Skin of body (tissue), 3 donors: ENCODE measurements around the gene ZNF486. TPM values are rescaled to one million over a fixed set of nuclear protein-coding genes. Genes with fewer than 3 reads are reported as not detected.
A peak's percentile ranks its signal among the peaks of the same experiment; 100 is the strongest.
"Not testable (repeated sequence)": the region's sequence is repeated elsewhere in the genome, so short reads cannot be mapped to it uniquely, and the experiment has no call there.

Experiments
- DNase-seq: peaks from one replicate; lab custom pipeline; 2025; lab: John Stamatoyannopoulos, UW
- small RNA-seq: library from RNA; depleted of rRNA; stranded (forward); fragments of <200 nt; gene quantifications from one replicate; pipeline ENCODE3, GENCODE V24; 2014; ENCODE audit warnings: low replicate concordance
- total RNA-seq: library from RNA; depleted of rRNA; stranded (reverse); fragments of >200 nt; gene quantifications from one replicate; pipeline ENCODE4 v1.2.3, GENCODE V29; 2014

ZNF486 gene
- total RNA-seq, 1 donor from 2014 or later: 12.8 TPM

DNA sequence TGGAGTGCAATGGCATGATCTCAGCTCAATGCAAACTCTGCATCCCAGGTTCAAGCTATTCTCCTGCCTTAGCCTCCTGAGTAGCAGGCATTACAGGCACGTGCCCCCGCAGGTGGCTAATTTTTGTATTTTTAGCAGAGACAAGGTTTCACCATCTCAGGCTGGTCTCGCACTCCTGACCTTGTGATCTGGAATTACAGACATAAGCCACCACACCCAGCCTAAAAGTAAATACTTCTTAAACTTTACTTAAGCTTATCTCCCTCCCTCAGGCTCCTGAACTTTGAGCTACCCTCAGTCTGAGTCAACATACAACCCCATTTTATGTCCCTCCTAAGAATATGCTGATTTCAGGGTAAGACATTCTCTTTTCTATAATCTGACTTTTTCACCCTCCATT lies 66.1 kb downstream of the ZNF486 start:
- DNase-seq: no peak

DNA sequence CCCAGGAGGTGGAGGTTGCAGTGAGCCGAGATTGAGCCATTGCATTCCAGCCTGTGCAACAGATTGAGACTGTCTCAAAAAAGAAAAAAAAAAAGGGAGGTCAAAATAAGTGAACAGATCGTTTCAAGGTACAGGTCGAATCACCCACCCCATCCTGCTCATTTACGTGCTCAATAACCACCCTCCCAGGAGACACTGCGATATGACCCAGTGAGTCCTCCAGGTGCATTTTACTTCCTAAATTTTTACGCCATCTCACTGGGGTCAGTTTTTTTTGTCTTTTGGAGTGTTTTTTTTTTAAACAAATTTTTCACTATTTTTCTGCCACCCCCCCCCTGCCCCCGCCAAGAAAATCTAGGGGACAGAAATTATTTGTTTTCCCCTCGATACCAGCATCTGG lies 68.1 kb downstream of the ZNF486 start:
- no peak for DNase-seq

DNA sequence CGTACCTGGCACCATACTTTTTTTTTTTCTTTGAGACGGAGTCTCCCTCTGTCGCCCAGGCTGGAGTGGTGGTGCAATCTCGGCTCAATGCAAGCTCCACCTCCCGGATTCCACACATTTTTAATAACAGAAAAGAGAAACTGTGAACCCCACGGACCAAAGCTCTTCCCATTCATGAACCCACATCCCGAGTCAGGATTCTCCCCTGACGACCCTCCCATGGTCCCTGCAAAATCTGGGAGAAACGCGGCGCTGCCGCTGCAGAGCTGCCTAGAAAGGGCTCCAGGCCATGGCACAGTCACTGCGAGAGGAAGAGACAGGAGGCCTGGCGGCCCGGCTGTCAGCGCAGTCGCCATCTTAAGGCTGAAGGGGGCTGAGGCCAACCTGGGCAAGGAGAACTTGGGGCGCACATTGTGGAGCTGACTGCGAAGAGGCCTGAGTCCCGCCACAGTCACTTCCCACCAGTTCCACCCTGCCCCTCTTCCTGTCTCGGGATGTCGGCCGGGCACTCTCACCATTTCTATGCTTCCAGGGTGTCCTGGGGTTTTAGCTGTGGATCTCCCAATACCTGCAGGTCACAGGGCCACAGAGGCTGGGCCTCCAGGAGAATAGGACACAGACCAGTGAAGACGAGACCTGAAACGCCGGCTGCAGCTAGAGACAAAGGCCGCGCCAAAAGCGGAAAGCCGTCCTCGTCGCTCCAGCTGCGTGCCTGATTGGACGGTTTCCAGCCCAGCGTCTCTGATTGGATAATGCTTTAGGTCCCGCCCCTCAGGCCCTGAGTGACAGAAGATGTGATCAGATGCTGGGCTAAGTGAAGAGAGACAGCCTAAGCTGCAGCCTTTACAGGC lies 71.0 kb downstream of the ZNF486 start:
- peak; percentile 87 for DNase-seq

DNA sequence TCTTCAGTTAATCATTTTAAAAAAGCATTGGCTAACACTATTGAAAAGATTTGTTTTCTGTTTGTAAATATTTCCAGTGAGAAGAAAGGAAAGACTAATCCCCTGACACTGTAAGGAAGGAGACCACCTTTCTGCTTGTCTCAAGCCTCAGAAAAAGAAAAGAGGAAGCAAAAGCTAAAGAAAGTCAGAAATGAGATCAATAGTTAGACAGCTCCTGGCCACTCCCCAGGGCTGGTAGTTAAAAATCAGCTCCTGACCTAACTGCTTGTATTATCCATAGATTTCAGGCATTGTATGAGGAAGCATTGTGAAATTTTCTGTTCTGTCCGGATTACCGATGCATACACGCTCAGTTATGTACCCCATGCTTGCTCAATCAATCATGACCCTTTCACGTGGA lies 76.6 kb downstream of the ZNF486 start:
- no peak for DNase-seq

DNA sequence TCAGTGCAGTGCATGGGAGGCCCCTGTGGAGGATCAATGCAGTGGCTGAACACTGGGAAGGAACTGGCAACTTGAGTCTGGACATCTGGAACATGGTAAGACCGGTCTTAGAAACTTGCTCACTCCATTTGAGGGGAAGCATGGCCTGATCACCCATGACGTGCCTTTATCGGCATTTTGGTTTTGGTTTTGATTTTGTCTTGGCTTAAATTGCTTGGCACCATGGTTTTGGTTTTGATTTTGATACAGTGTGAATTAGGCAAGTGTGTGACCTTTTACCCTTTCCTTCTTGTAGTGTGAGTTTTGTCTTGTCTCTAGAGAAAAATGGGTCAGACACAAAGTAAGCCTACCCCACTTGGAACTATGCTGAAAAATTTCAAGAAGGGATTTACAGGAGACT lies 77.3 kb downstream of the ZNF486 start:
- no peak for DNase-seq

DNA sequence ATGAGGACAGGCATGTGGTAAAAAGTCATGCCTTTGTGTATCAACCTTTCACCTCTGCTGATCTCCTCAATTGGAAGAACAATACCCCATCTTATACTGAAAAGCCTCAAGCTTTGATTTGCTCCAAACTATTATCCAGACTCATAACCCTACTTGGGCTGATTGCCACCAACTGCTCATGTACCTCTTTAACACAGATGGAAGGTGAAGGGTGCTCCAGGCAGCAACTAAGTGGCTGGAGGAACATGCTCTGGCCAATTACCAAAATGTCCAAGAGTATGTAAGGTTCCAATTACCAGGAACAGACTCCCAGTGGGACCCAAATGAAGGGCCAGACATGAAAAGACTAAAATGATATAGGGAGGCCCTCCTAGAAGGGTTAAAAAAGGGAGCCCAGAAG lies 78.3 kb downstream of the ZNF486 start:
- no peak for DNase-seq

DNA sequence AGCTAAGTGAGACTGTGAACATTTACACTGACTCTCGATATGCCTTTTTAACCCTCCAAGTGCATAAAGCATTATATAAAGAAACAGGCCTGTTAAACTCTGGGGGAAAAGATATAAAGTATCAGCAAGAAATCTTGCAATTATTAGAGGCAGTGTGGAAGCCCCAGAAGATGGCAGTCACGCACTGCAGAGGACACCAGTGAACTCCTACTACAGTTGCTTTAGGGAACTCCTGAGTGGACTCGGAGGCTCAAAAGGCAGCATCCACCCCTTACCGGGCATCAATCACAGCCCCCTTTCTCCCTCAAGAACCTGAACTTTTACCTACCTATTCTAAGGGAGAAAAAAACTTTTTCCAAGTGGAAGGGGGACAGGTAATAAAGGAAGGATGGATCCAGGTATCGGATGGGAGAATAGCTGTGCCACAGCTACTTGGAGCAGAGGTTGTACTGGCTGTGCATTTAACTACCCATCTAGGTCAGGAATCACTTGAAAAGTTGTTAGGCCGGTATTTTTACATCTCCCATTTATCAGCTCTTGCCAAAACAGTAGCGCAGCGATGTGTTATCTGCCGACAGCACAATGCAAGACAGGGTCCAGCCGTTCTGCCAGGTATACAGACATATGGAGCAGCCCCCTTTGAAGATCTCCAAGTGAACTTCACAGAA lies 80.1 kb downstream of the ZNF486 start:
- DNase-seq: no peak

DNA sequence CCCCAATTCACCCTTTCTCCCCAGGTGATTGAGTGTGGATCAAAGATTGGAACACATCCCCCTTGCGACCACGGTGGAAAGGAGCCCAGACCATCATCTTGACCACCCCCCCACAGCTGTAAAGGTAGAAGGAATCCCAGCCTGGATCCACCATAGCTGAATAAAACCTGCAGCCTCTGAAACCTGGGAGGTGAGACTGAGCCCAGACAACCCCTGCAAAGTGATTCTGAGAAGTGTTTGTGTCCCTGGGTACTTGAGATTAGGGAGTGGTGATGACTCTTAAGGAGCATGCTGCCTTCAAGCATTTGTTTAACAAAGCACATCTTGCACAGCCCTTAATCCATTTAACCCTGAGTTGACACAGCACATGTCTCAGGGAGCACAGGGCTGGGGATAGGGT lies 81.2 kb downstream of the ZNF486 start:
- not testable (repeated sequence) for DNase-seq

Small RNA genes lying within 50 kb of the gene (small RNA-seq; reads per million reads assigned to genes)
- not detected for gene AC011447.4

Other genes starting within 250 kb of the ZNF486 start
- gene ZNF682, start 127.7 kb upstream of the ZNF486 start, total RNA-seq: 7.0 TPM
- gene ZNF90, start 89.2 kb upstream of the ZNF486 start, total RNA-seq: 7.5 TPM